ENCODE measurements around the gene PRRT1B.

The PRRT1B gene

DNA sequence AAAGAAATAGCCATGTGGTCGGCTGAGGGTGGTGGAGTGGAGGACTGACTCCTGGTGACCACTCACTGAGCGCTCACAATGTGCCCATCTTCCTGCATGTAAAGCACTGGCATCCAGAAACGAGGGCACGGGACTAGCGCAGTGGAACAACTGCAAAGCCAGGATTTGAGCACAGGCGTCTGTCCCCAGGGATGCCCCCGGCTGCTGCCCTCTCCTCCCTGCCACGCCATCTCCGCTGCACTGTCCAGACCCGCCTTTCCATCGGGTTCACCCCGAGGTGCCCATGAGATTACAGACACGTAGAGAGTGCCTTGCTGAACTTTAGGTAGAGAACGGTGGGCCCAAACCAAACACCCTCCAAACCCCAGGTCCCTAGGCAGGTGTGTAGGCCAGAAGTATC, 44.7 kb downstream of the PRRT1B start:
- Histone ChIP-seq H3K9ac (ENCODE audit: low read length) (no peak overlapping the region), H3K4me3 (ENCODE audit: low read length) (no peak overlapping the region), H3K9me3 (ENCODE audit: insufficient read depth, low read length) (no peaks in the 10 kb centered on the region), H3K4me1 (ENCODE audit: low read length) (no peaks in the 10 kb centered on the region), H3K27ac (ENCODE audit: low read length) (no peak overlapping the region), H3K4me2 (ENCODE audit: low read length) (no peak overlapping the region), H3K27me3 (ENCODE audit: low read depth, low read length) (no peaks in the 10 kb centered on the region), H3K79me2 (ENCODE audit: low read length) (peaks cover 10% of the 10 kb centered on the region; the same call in 1 of the 2 replicates), H3K36me3 (replicated peaks; ENCODE audit: low read depth, low read length) (peaks cover 74% of the 10 kb centered on the region), H2AFZ (ENCODE audit: low read depth, low read length) (no peak overlapping the region), H4K20me1 (ENCODE audit: insufficient read depth, low read length) (peaks cover 5% of the 10 kb centered on the region; the same call in 1 of the 2 replicates)
- TF ChIP-seq, protein P1, sequence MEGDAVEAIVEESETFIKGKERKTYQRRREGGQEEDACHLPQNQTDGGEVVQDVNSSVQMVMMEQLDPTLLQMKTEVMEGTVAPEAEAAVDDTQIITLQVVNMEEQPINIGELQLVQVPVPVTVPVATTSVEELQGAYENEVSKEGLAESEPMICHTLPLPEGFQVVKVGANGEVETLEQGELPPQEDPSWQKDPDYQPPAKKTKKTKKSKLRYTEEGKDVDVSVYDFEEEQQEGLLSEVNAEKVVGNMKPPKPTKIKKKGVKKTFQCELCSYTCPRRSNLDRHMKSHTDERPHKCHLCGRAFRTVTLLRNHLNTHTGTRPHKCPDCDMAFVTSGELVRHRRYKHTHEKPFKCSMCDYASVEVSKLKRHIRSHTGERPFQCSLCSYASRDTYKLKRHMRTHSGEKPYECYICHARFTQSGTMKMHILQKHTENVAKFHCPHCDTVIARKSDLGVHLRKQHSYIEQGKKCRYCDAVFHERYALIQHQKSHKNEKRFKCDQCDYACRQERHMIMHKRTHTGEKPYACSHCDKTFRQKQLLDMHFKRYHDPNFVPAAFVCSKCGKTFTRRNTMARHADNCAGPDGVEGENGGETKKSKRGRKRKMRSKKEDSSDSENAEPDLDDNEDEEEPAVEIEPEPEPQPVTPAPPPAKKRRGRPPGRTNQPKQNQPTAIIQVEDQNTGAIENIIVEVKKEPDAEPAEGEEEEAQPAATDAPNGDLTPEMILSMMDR (IDR thresholded peaks at IDR 0.05; ENCODE audit: low read depth, low read length) = no peak

DNA sequence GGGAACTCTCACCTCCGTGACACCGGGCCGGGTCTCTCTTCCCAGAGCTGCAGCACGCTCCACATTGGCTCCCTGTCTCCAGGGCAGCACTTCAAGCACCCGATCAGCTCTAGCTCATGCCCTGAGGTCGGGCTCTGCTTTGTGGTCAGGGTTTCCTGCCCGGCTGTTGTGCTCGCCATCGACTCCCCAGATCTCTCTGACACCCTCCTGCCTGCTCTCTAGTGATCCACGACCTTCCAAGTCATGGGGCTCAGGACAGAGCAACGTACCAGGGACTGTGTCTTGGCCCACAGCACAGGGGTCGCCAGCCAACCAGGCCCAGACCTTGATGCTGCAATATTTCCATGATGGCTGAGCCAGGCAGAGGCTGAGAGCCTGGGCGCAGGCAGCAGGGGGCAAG, 45.1 kb downstream of the PRRT1B start:
- Histone ChIP-seq H3K4me3 (ENCODE audit: low read length) (no peak overlapping the region), H3K4me2 (ENCODE audit: low read length) (no peak overlapping the region), H2AFZ (ENCODE audit: low read depth, low read length) (no peak overlapping the region), H3K27ac (ENCODE audit: low read length) (no peak overlapping the region), H3K27me3 (ENCODE audit: low read depth, low read length) (no peaks in the 10 kb centered on the region), H4K20me1 (ENCODE audit: insufficient read depth, low read length) (peaks cover 5% of the 10 kb centered on the region; the same call in 1 of the 2 replicates), H3K36me3 (replicated peaks; ENCODE audit: low read depth, low read length) (peaks cover 79% of the 10 kb centered on the region), H3K9ac (ENCODE audit: low read length) (no peak overlapping the region), H3K79me2 (ENCODE audit: low read length) (peaks cover 10% of the 10 kb centered on the region; the same call in 1 of the 2 replicates), H3K9me3 (ENCODE audit: insufficient read depth, low read length) (no peaks in the 10 kb centered on the region), H3K4me1 (ENCODE audit: low read length) (no peaks in the 10 kb centered on the region)
- TF ChIP-seq EZH2phosphoT487 (IDR thresholded peaks at IDR 0.05; ENCODE audit: low read depth) = no peak
- TF ChIP-seq, protein P1 (IDR thresholded peaks at IDR 0.05; ENCODE audit: low read depth, low read length) = no peak

DNA sequence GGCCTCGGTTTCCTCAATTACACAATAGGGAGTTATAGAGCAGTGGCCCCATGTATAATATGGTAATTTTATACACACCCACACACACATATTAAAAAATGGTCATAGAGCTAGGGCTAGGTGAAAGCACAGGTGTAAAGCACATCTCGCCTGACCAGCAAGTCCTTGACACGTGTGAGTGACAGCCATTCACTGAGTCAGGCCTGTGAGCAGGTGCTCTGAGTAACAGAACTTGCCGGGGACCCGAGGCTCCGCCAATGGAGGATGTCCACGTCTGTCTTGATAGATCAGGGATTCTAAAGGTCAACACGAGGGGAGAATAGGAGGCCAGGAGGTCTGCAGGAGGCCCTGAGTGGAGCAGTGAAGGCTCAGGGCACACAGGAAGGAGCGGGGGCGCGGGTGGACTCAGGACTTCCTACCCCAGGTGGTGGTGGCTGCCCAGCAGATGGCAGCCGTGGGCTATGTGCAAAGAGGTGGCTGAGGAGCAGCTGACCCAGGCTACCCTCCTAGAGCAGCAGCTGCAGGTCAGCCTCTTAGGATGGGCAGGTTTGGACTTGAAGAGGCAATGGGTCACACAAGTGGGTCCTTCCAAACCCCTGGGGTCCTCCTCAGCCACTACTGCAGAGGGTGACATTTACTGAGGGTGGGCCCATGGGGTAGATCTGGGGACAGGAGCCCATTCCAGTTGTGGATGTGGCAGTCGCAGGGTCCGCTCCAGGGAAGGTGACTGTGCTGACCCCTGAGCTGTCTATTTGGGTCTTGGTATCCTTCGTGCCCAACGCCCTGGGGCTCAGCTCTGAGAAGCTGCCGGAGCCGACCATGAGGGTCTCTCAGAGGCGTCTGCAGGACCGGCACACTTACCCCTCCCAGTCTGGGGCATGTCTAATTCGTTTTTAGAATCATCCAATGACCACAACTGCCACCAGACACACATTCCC, 45.9 kb downstream of the PRRT1B start:
- Histone ChIP-seq H3K4me1 (ENCODE audit: low read length) (no peaks in the 10 kb centered on the region), H2AFZ (ENCODE audit: low read depth, low read length) (no peak overlapping the region), H4K20me1 (ENCODE audit: insufficient read depth, low read length) (peaks cover 5% of the 10 kb centered on the region; the same call in 1 of the 2 replicates), H3K79me2 (ENCODE audit: low read length) (peaks cover 10% of the 10 kb centered on the region; the same call in 1 of the 2 replicates), H3K36me3 (replicated peaks; ENCODE audit: low read depth, low read length) (peaks cover 84% of the 10 kb centered on the region), H3K4me2 (ENCODE audit: low read length) (no peak overlapping the region), H3K9me3 (ENCODE audit: insufficient read depth, low read length) (no peaks in the 10 kb centered on the region), H3K9ac (ENCODE audit: low read length) (no peak overlapping the region), H3K27me3 (ENCODE audit: low read depth, low read length) (no peaks in the 10 kb centered on the region), H3K4me3 (ENCODE audit: low read length) (no peak overlapping the region), H3K27ac (ENCODE audit: low read length) (peak overlapping the region; percentile 28; the same call in 1 of the 2 replicates)
- TF ChIP-seq, protein P1 (IDR thresholded peaks at IDR 0.05; ENCODE audit: low read depth, low read length) = peak; percentile 80
- TF ChIP-seq EZH2phosphoT487 (IDR thresholded peaks at IDR 0.05; ENCODE audit: low read depth) = no peak

DNA sequence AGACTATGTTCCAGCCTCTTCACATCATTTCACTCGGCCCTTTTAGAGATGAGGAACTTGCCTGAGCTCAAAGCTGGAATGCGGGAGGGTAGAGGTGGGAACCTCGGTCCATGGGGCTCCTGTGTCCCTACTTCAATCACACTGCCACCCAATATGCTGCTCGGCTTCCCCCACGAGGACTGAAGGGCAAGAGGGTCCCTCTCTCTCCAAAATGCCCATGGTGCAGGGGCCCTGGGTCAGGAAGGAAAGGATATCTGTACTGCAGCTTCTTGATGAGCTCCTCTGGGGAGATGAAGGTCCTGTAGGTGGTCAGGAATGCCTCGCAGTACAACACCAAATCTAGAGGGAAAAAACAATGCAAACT, 46.5 kb downstream of the PRRT1B start:
- H3K36me3 ChIP-seq (replicated peaks; ENCODE audit: low read depth, low read length) = peaks cover 90% of the 10 kb centered on the region
- peaks cover 5% of the 10 kb centered on the region; the same call in 1 of the 2 replicates for H4K20me1 ChIP-seq (ENCODE audit: insufficient read depth, low read length)
- no peak overlapping the region for H3K9ac ChIP-seq (ENCODE audit: low read length)
- no peaks in the 10 kb centered on the region for H3K27me3 ChIP-seq (ENCODE audit: low read depth, low read length)
- peak overlapping the region; percentile 19 for H3K27ac ChIP-seq (ENCODE audit: low read length)
- no peak overlapping the region for H3K4me3 ChIP-seq (ENCODE audit: low read length)
- H3K79me2 ChIP-seq (ENCODE audit: low read length) = peaks cover 10% of the 10 kb centered on the region; the same call in 1 of the 2 replicates
- no peak overlapping the region for H3K4me2 ChIP-seq (ENCODE audit: low read length)
- no peaks in the 10 kb centered on the region for H3K4me1 ChIP-seq (ENCODE audit: low read length)
- TF ChIP-seq, protein P1 (IDR thresholded peaks at IDR 0.05; ENCODE audit: low read depth, low read length) = no peak
- no peak for TF ChIP-seq EZH2phosphoT487 (IDR thresholded peaks at IDR 0.05; ENCODE audit: low read depth)
- H3K9me3 ChIP-seq (ENCODE audit: insufficient read depth, low read length) = no peaks in the 10 kb centered on the region
- no peak overlapping the region for H2AFZ ChIP-seq (ENCODE audit: low read depth, low read length)

Data from OCI-LY3 (cell line).